Muscle layer of colon (tissue), 2 donors: Measurements from ENCODE around the gene SRGAP2.
"Not testable (repeated sequence)": the region's sequence is repeated elsewhere in the genome, so short reads cannot be mapped to it uniquely, and the experiment has no call there.

ENCODE experiments used
- H3K27ac ChIP-seq: one replicate; pipeline ENCODE4 v1.7.0; 2013; ENCODE audit warnings: low read depth, mild to moderate bottlenecking, low read length, moderate library complexity
- H3K27me3 ChIP-seq, 2 donors: one replicate each; pipeline ENCODE4 v1.7.0; 2013; ENCODE audit warnings: low read length in 2 of 2, mild to moderate bottlenecking in 2 of 2; ENCODE audit not compliant: insufficient read depth in 2 of 2, control insufficient read depth in 1 of 2
- H3K36me3 ChIP-seq: one replicate; pipeline ENCODE4 v1.7.0; 2013; ENCODE audit warnings: mild to moderate bottlenecking, low read length; ENCODE audit not compliant: insufficient read depth
- H3K4me1 ChIP-seq: one replicate; pipeline ENCODE4 v1.7.0; 2013; ENCODE audit warnings: mild to moderate bottlenecking, low read length; ENCODE audit not compliant: insufficient read depth
- H3K4me3 ChIP-seq, 2 donors: one replicate each; pipeline ENCODE4 v1.7.0; 2013; ENCODE audit warnings: low read length in 2 of 2, low read depth in 1 of 2, mild to moderate bottlenecking in 1 of 2, moderate library complexity in 1 of 2
- H3K9ac ChIP-seq: one replicate; pipeline ENCODE4 v1.7.0; 2013; ENCODE audit warnings: low read length
- H3K9me3 ChIP-seq: one replicate; pipeline ENCODE4 v1.7.0; 2013; ENCODE audit warnings: mild to moderate bottlenecking, low read length
- donor health status: abdominal sarcoma.
- donor health status: Adenocarcinoma of cecum.

SRGAP2 gene

GRCh38 chr1:206218765-206219164, 15.4 kb downstream of the SRGAP2 start:
- not testable (repeated sequence) for H3K9ac ChIP-seq, H3K4me3 ChIP-seq, H3K4me1 ChIP-seq, H3K27ac ChIP-seq, H3K36me3 ChIP-seq, H3K27me3 ChIP-seq, H3K9me3 ChIP-seq

GRCh38 chr1:206219514-206220331, 16.4 kb downstream of the SRGAP2 start:
- not testable (repeated sequence) for H3K36me3 ChIP-seq, H3K9me3 ChIP-seq, H3K27me3 ChIP-seq, H3K4me3 ChIP-seq, H3K4me1 ChIP-seq, H3K27ac ChIP-seq, H3K9ac ChIP-seq

- H3K9ac ChIP-seq, H3K9me3 ChIP-seq, H3K27ac ChIP-seq, H3K27me3 ChIP-seq, H3K4me3 ChIP-seq, H3K36me3 ChIP-seq, H3K4me1 ChIP-seq: not testable (repeated sequence)
These were observed 17.1 kb downstream of the SRGAP2 start for GRCh38 chr1:206220332-206221000.

GRCh38 chr1:206221585-206221984, 18.2 kb downstream of the SRGAP2 start:
- H3K27me3 ChIP-seq, H3K9me3 ChIP-seq, H3K9ac ChIP-seq, H3K27ac ChIP-seq, H3K36me3 ChIP-seq, H3K4me3 ChIP-seq, H3K4me1 ChIP-seq: not testable (repeated sequence)

- not testable (repeated sequence) for H3K27ac ChIP-seq, H3K9me3 ChIP-seq, H3K4me1 ChIP-seq, H3K36me3 ChIP-seq, H3K27me3 ChIP-seq, H3K9ac ChIP-seq, H3K4me3 ChIP-seq
These were observed 20.9 kb downstream of the SRGAP2 start for GRCh38 chr1:206224190-206224776.

- H3K36me3 ChIP-seq, H3K27ac ChIP-seq, H3K9me3 ChIP-seq, H3K9ac ChIP-seq, H3K4me1 ChIP-seq, H3K27me3 ChIP-seq, H3K4me3 ChIP-seq: not testable (repeated sequence)
These were observed 22.0 kb downstream of the SRGAP2 start for GRCh38 chr1:206225386-206225785.

GRCh38 chr1:206226886-206227285, 23.5 kb downstream of the SRGAP2 start:
- not testable (repeated sequence) for H3K4me3 ChIP-seq, H3K36me3 ChIP-seq, H3K9ac ChIP-seq, H3K27ac ChIP-seq, H3K4me1 ChIP-seq, H3K27me3 ChIP-seq, H3K9me3 ChIP-seq

- H3K27ac ChIP-seq, H3K27me3 ChIP-seq, H3K4me1 ChIP-seq, H3K36me3 ChIP-seq, H3K9me3 ChIP-seq, H3K9ac ChIP-seq, H3K4me3 ChIP-seq: not testable (repeated sequence)
These were observed 25.9 kb downstream of the SRGAP2 start for GRCh38 chr1:206229286-206229685.

GRCh38 chr1:206231989-206232388, 28.6 kb downstream of the SRGAP2 start:
- H3K27me3 ChIP-seq, H3K9ac ChIP-seq, H3K36me3 ChIP-seq, H3K4me1 ChIP-seq, H3K27ac ChIP-seq, H3K9me3 ChIP-seq, H3K4me3 ChIP-seq: not testable (repeated sequence)

GRCh38 chr1:206232970-206233645, 29.8 kb downstream of the SRGAP2 start:
- H3K4me1 ChIP-seq, H3K36me3 ChIP-seq, H3K9me3 ChIP-seq: not testable (repeated sequence)

GRCh38 chr1:206234189-206234916, 31.0 kb downstream of the SRGAP2 start:
- H3K9ac ChIP-seq, H3K4me3 ChIP-seq, H3K36me3 ChIP-seq, H3K27me3 ChIP-seq, H3K27ac ChIP-seq, H3K9me3 ChIP-seq, H3K4me1 ChIP-seq: not testable (repeated sequence)

More at GRCh38 chr1:206232970-206233645, 29.8 kb downstream of the SRGAP2 start:
- not testable (repeated sequence) for H3K27ac ChIP-seq, H3K27me3 ChIP-seq, H3K4me3 ChIP-seq, H3K9ac ChIP-seq
